ENCODE results near the gene CORO2A.

CORO2A gene

DNA sequence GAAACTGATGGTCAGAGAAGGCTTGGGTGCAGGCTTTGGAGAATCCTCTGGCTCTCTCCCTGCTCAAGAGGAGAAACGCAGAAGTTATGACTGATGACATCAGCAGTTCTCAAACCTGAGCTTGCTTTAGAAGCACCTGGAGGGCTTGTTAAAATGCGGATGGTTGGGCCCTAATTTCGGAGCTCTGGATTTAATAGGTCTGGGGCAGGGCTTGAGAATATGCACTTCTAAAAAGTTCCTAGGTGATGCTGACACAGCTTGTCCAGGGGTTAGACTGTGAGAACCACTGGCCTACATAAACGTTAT is 36.6 kb upstream of the CORO2A start:
- H3K9me3 ChIP-seq (ENCODE audit: insufficient read depth, low read depth, low read length): no peaks in the 10 kb centered on the region
- peaks cover 27% of the 10 kb centered on the region for H3K36me3 ChIP-seq (ENCODE audit: insufficient read depth, low read depth, low read length)
- H3K9ac ChIP-seq (ENCODE audit: low read depth, low read length): no peak overlapping the region
- H3K4me3 ChIP-seq (ENCODE audit: low read length): no peak overlapping the region
- H3K4me1 ChIP-seq (ENCODE audit: insufficient read depth, low read length): no peaks in the 10 kb centered on the region
- no peaks in the 10 kb centered on the region for H3K27me3 ChIP-seq (ENCODE audit: insufficient read depth, low read length)
- H3K27ac ChIP-seq (ENCODE audit: low read length): no peak overlapping the region

GRCh38 chr9:98228392-98229089 is 36.1 kb upstream of the CORO2A start:
- H3K9me3 ChIP-seq (ENCODE audit: insufficient read depth, low read depth, low read length): no peaks in the 10 kb centered on the region
- H3K27me3 ChIP-seq (ENCODE audit: insufficient read depth, low read length): no peaks in the 10 kb centered on the region
- H3K4me1 ChIP-seq (ENCODE audit: insufficient read depth, low read length): no peaks in the 10 kb centered on the region
- peaks cover 27% of the 10 kb centered on the region for H3K36me3 ChIP-seq (ENCODE audit: insufficient read depth, low read depth, low read length)
- H3K27ac ChIP-seq (ENCODE audit: low read length): no peak overlapping the region
- H3K9ac ChIP-seq (ENCODE audit: low read depth, low read length): no peak overlapping the region
- H3K4me3 ChIP-seq (ENCODE audit: low read length): no peak overlapping the region

GRCh38 chr9:98227883-98228282 is 35.4 kb upstream of the CORO2A start:
- Histone ChIP-seq H3K4me3 (ENCODE audit: low read length) (no peak overlapping the region), H3K9ac (ENCODE audit: low read depth, low read length) (no peak overlapping the region), H3K27me3 (ENCODE audit: insufficient read depth, low read length) (no peaks in the 10 kb centered on the region), H3K9me3 (ENCODE audit: insufficient read depth, low read depth, low read length) (no peaks in the 10 kb centered on the region), H3K27ac (ENCODE audit: low read length) (no peak overlapping the region), H3K36me3 (ENCODE audit: insufficient read depth, low read depth, low read length) (peaks cover 23% of the 10 kb centered on the region), H3K4me1 (ENCODE audit: insufficient read depth, low read length) (no peaks in the 10 kb centered on the region)

GRCh38 chr9:98226957-98227356 is 34.5 kb upstream of the CORO2A start:
- no peak overlapping the region for H3K27ac ChIP-seq (ENCODE audit: low read length)
- H3K9ac ChIP-seq (ENCODE audit: low read depth, low read length): no peak overlapping the region
- no peaks in the 10 kb centered on the region for H3K4me1 ChIP-seq (ENCODE audit: insufficient read depth, low read length)

DNA sequence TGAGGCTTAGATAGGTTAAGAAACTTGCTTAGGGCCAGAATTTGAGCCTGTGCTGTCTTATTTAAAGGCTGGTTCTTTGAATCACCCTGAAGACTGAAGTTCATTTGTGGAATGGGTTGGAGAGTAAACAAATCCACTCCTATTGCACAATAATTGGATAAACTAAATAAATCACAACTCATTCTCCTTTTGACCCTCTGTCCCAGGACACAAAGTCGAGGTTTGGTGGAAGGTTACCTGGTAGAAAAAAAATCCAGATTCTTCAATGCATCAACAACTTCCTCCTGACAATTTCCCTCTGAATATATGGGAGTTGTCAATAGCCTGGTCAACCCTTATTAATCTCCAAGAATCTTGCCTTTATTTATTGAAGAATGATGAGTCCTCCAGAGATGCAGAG is 34.1 kb upstream of the CORO2A start:
- Histone ChIP-seq H3K4me1 (ENCODE audit: insufficient read depth, low read length) (no peaks in the 10 kb centered on the region), H3K36me3 (ENCODE audit: insufficient read depth, low read depth, low read length) (peaks cover 15% of the 10 kb centered on the region), H3K27me3 (ENCODE audit: insufficient read depth, low read length) (no peaks in the 10 kb centered on the region), H3K4me3 (ENCODE audit: low read length) (no peak overlapping the region), H3K9ac (ENCODE audit: low read depth, low read length) (no peak overlapping the region), H3K9me3 (ENCODE audit: insufficient read depth, low read depth, low read length) (no peaks in the 10 kb centered on the region), H3K27ac (ENCODE audit: low read length) (no peak overlapping the region)

More at GRCh38 chr9:98226957-98227356, 34.5 kb upstream of the CORO2A start:
- no peak overlapping the region for H3K4me3 ChIP-seq (ENCODE audit: low read length)
- no peaks in the 10 kb centered on the region for H3K27me3 ChIP-seq (ENCODE audit: insufficient read depth, low read length)
- H3K9me3 ChIP-seq (ENCODE audit: insufficient read depth, low read depth, low read length): no peaks in the 10 kb centered on the region
- H3K36me3 ChIP-seq (ENCODE audit: insufficient read depth, low read depth, low read length): peaks cover 18% of the 10 kb centered on the region

DNA sequence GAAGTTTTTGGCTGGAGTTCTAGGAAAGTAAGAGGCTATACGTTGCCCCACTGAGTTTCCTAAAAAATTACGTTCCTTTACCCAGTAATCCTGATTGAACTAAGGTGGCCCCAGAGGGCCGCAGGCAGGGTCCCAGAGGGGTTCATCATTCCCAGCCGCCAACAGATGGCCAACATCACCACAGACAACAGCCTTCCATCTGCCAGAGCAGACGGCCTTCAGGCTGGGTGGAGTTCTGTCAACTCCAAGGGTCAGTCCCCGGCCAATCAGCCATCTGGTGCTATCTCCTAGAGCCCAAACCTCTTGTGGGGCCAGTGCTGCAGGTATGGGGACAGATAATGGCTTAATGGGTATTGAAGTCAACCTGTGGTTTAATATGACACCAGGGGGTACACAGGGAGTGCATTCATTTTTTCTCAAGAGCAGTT is 32.6 kb upstream of the CORO2A start:
- Histone ChIP-seq H3K27ac (ENCODE audit: low read length) (no peak overlapping the region), H3K4me3 (ENCODE audit: low read length) (no peak overlapping the region), H3K9me3 (ENCODE audit: insufficient read depth, low read depth, low read length) (no peaks in the 10 kb centered on the region), H3K36me3 (ENCODE audit: insufficient read depth, low read depth, low read length) (peaks cover 15% of the 10 kb centered on the region), H3K4me1 (ENCODE audit: insufficient read depth, low read length) (peaks cover 2% of the 10 kb centered on the region; the same call in 1 of the 2 replicates), H3K27me3 (ENCODE audit: insufficient read depth, low read length) (no peaks in the 10 kb centered on the region), H3K9ac (ENCODE audit: low read depth, low read length) (no peak overlapping the region)

GRCh38 chr9:98222885-98223691 is 30.7 kb upstream of the CORO2A start:
- no peak overlapping the region for H3K27ac ChIP-seq (ENCODE audit: low read length)
- peaks cover 7% of the 10 kb centered on the region; the same call in 1 of the 2 replicates for H3K36me3 ChIP-seq (ENCODE audit: insufficient read depth, low read depth, low read length)
- no peak overlapping the region for H3K9ac ChIP-seq (ENCODE audit: low read depth, low read length)
- no peaks in the 10 kb centered on the region for H3K9me3 ChIP-seq (ENCODE audit: insufficient read depth, low read depth, low read length)
- H3K4me1 ChIP-seq (ENCODE audit: insufficient read depth, low read length): peaks cover 12% of the 10 kb centered on the region
- H3K27me3 ChIP-seq (ENCODE audit: insufficient read depth, low read length): no peaks in the 10 kb centered on the region
- no peak overlapping the region for H3K4me3 ChIP-seq (ENCODE audit: low read length)

DNA sequence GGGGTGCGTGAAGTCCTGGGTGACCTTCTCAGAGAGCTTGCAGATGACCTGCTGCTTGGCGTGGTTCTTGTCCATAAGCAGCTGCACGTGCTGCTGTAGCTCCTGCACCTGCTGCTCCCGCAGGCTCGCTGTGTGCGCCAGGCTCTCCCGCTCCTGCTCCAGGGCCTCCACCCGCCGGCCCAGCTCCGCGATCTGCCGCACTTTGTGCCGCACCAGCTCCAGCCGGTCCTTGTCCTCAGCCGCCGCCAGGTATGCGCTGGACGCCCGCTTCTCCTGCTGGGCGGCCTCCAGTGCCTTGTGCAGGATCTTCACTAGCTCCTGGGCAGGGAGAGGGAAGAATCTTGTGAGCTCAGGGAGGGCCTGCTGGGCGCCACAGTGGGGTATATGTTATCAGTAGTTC is 28.5 kb upstream of the CORO2A start:
- Histone ChIP-seq H3K4me3 (ENCODE audit: low read length) (no peak overlapping the region), H3K9ac (ENCODE audit: low read depth, low read length) (no peak overlapping the region), H3K27me3 (ENCODE audit: insufficient read depth, low read length) (no peaks in the 10 kb centered on the region), H3K9me3 (ENCODE audit: insufficient read depth, low read depth, low read length) (no peaks in the 10 kb centered on the region), H3K27ac (ENCODE audit: low read length) (no peak overlapping the region), H3K36me3 (ENCODE audit: insufficient read depth, low read depth, low read length) (no peaks in the 10 kb centered on the region), H3K4me1 (ENCODE audit: insufficient read depth, low read length) (peaks cover 12% of the 10 kb centered on the region)

DNA sequence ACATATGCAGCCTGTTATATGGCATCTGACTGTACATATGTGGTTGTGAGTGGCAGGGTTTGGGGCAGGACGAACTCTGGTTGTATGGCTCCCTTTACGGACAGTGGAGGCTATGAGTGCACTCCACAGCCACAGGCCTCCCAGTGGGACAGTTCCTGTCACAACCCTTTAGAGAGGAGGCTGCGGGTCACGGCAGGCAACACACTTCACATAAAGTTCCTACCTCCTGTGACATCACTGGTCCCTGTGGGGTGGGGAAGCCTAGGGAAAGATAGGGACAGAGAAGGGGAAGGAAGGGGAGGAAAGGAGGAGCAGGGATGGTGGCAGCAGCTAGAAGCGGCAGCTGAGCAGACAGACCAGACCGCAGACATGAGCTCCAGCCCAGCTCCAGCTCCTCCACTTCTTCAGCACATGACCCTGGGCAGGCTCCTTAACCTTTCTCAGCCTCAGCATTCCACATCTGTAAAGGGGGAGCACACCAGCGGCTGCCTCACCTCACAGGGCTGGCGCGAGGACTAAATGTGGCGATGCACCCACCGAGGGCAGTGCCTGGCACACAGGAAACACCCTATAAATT is 27.4 kb upstream of the CORO2A start:
- Histone ChIP-seq H3K4me1 (ENCODE audit: insufficient read depth, low read length) (peaks cover 12% of the 10 kb centered on the region), H3K27me3 (ENCODE audit: insufficient read depth, low read length) (no peaks in the 10 kb centered on the region), H3K36me3 (ENCODE audit: insufficient read depth, low read depth, low read length) (no peaks in the 10 kb centered on the region), H3K9ac (ENCODE audit: low read depth, low read length) (peak overlapping the region; percentile 47; the same call in 1 of the 2 replicates), H3K9me3 (ENCODE audit: insufficient read depth, low read depth, low read length) (no peaks in the 10 kb centered on the region), H3K4me3 (ENCODE audit: low read length) (peak overlapping the region; percentile 30; the same call in 1 of the 2 replicates), H3K27ac (ENCODE audit: low read length) (peak overlapping the region; percentile 44)

DNA sequence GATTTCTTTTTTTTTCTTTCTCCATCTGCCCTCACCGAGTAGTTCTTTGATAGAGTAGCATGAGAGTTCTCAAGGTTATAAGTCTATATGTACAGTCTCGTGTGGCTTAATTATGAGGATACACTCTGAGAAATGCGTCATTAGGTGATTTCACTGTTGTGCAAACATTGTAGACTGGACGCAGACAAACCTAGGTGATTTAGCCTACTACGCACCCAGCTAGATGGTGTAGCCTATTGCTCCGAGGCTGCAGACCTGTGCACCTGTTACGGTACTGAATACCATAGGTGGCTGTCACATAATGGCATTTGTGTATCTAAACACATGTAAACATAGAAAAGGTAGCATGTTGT is 26.9 kb upstream of the CORO2A start:
- Histone ChIP-seq H3K27ac (ENCODE audit: low read length) (peak overlapping the region; percentile 44), H3K9me3 (ENCODE audit: insufficient read depth, low read depth, low read length) (no peaks in the 10 kb centered on the region), H3K4me1 (ENCODE audit: insufficient read depth, low read length) (peaks cover 12% of the 10 kb centered on the region), H3K27me3 (ENCODE audit: insufficient read depth, low read length) (no peaks in the 10 kb centered on the region), H3K9ac (ENCODE audit: low read depth, low read length) (peak overlapping the region; percentile 47; the same call in 1 of the 2 replicates), H3K4me3 (ENCODE audit: low read length) (peak overlapping the region; percentile 30; the same call in 1 of the 2 replicates), H3K36me3 (ENCODE audit: insufficient read depth, low read depth, low read length) (no peaks in the 10 kb centered on the region)

- Histone ChIP-seq H3K27me3 (ENCODE audit: insufficient read depth, low read length) (no peaks in the 10 kb centered on the region), H3K9ac (ENCODE audit: low read depth, low read length) (peak overlapping the region; percentile 49; the same call in 1 of the 2 replicates), H3K36me3 (ENCODE audit: insufficient read depth, low read depth, low read length) (no peaks in the 10 kb centered on the region), H3K9me3 (ENCODE audit: insufficient read depth, low read depth, low read length) (no peaks in the 10 kb centered on the region), H3K4me1 (ENCODE audit: insufficient read depth, low read length) (peaks cover 12% of the 10 kb centered on the region), H3K27ac (ENCODE audit: low read length) (peak overlapping the region; percentile 59), H3K4me3 (ENCODE audit: low read length) (peak overlapping the region; percentile 30; the same call in 1 of the 2 replicates)
These were observed 26.3 kb upstream of the CORO2A start for GRCh38 chr9:98218562-98219363.

All from iPS-20b (cell line).